Kidney epithelial cell (primary cell): ENCODE results near the gene CAMK2D. TPM values are rescaled to one million over a fixed set of nuclear protein-coding genes. Genes with fewer than 3 reads are reported as not detected.

Experiments used
- DNase-seq: peaks from one replicate; pipeline ENCODE4 v3.0.0-alpha.2; 2010; ENCODE audit warnings: low read depth
- H3K27me3 ChIP-seq: 2 replicates; pipeline ENCODE4 v1.6.0; 2011; ENCODE audit warnings: low read length; ENCODE audit not compliant: control insufficient read depth, insufficient read depth
- H3K36me3 ChIP-seq: 2 replicates; pipeline ENCODE4 v1.5.1; 2011; ENCODE audit warnings: low read length; ENCODE audit not compliant: control insufficient read depth, insufficient read depth
- H3K4me3 ChIP-seq: 2 replicates; pipeline ENCODE4 v1.5.1; 2011; ENCODE audit warnings: low read depth, mild to moderate bottlenecking, control low read depth, low read length
- CTCF ChIP-seq: IDR thresholded peaks from 2 replicates; pipeline ENCODE4 v1.5.1; 2011; ENCODE audit warnings: mild to moderate bottlenecking, moderate library complexity, low read length, control low read depth, inconsistent platforms; ENCODE audit not compliant: insufficient read depth, poor library complexity, severe bottlenecking
- total RNA-seq: library from RNA; depleted of rRNA; stranded (reverse); fragments of >200 nt; gene quantifications from 2 replicates; pipeline ENCODE4 v1.2.3, GENCODE V29; 2015

Gene CAMK2D
- total RNA-seq, 1 donor from 2014 or later: 36.2 TPM

GRCh38 chr4:113522433-113522832 is 239.1 kb downstream of the CAMK2D start:
- Histone ChIP-seq H3K27me3 (no peaks in the 10 kb centered on the region), H3K36me3 (peaks cover 1% of the 10 kb centered on the region), H3K4me3 (no peak overlapping the region)
- DNase-seq: no peak
- TF ChIP-seq CTCF: no peak

GRCh38 chr4:113513382-113513781 is 248.2 kb downstream of the CAMK2D start:
- Histone ChIP-seq H3K27me3 (no peaks in the 10 kb centered on the region), H3K36me3 (no peaks in the 10 kb centered on the region)
- TF ChIP-seq CTCF: no peak

GRCh38 chr4:113512880-113513279 is 248.7 kb downstream of the CAMK2D start:
- Histone ChIP-seq H3K27me3 (no peaks in the 10 kb centered on the region), H3K4me3 (no peak overlapping the region), H3K36me3 (no peaks in the 10 kb centered on the region)
- no peak for DNase-seq
- TF ChIP-seq CTCF: no peak

More at GRCh38 chr4:113513382-113513781, 248.2 kb downstream of the CAMK2D start:
- H3K4me3 ChIP-seq: no peak overlapping the region
- DNase-seq: no peak

- DNase-seq: no peak
- Histone ChIP-seq H3K27me3 (no peaks in the 10 kb centered on the region), H3K36me3 (no peaks in the 10 kb centered on the region), H3K4me3 (no peak overlapping the region)
- TF ChIP-seq CTCF: no peak
These were observed 249.6 kb downstream of the CAMK2D start for GRCh38 chr4:113511944-113512343.

- no peak overlapping the region for H3K4me3 ChIP-seq
- DNase-seq: no peak
- no peaks in the 10 kb centered on the region for H3K36me3 ChIP-seq
- H3K27me3 ChIP-seq: no peaks in the 10 kb centered on the region
- TF ChIP-seq CTCF: no peak
These were observed 251.7 kb downstream of the CAMK2D start for GRCh38 chr4:113509851-113510250.

GRCh38 chr4:113505044-113505443 is 256.5 kb downstream of the CAMK2D start:
- H3K27me3 ChIP-seq: no peaks in the 10 kb centered on the region

More at GRCh38 chr4:113505044-113505443, 256.5 kb downstream of the CAMK2D start:
- no peak for TF ChIP-seq CTCF
- DNase-seq: no peak
- Histone ChIP-seq H3K36me3 (no peaks in the 10 kb centered on the region), H3K4me3 (no peak overlapping the region)
